ENCODE data around the gene IGDCC3. TPM values are rescaled to one million over a fixed set of nuclear protein-coding genes. Genes with fewer than 3 reads are reported as not detected.

Gene IGDCC3
- not detected for total RNA-seq (2021; fragmentation: NEBNext Ultra II Directional; extraction: Animal tissue kit (Norgen Biotek cat#: 25700))
- long read RNA-seq, result 0 reads

- DNase-seq, result no peak
- Mint-ChIP-seq H3K4me3 (peak within 1 kb of the TSS; percentile 68), H3K36me3 (ENCODE audit: low read depth) (no peaks in the 10 kb centered on the region), H3K4me1 (ENCODE audit: low read depth) (peaks cover 23% of the 10 kb centered on the region), H3K9me3 (no peaks in the 10 kb centered on the region), H3K27ac (no peak within 1 kb of the TSS), H3K27me3 (ENCODE audit: insufficient read depth) (peaks cover 63% of the 10 kb centered on the region)
- TF ChIP-seq CTCF (IDR thresholded peaks at IDR 0.05), result no peak
Observed at GRCh38 chr15:65377976-65378366, at the start of gene IGDCC3. TSS of gene IGDCC3 (minus strand) at chr15:65378002. CDS start at chr15:65377788, 214 bp downstream.

DNA sequence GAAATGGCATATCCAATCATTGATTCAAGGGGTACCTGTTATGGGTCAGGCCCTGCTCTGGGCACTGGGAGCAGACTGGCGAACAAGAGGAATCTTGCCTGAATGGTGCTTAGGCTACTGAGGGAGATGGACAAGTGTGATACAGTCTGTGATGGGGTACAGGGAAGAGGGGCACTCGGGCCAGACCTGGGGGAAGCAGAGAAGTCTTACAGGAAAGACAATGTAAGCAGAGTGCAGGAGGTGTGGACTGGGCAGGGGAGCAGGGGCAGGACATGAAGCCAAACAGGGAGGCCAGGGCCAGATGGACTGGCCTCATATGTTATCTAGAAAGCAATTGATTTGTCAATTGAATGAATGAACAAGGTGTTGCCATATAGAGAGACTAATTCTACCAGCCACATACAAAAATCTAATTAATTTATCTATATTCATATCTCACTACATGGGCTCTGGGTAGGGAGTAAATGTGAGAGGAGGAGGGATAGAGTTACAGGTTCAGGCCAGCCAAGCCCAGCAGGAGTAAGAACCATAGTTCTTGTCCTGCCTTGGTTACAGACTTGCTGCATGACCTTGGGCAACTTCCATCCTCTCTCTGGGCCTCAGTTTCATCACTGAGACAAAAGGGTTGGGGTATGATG is 48.5 kb upstream of the IGDCC3 start:
- no peak for DNase-seq
- peaks cover 51% of the 10 kb centered on the region for H3K27me3 Mint-ChIP-seq (ENCODE audit: insufficient read depth)
- no peak for TF ChIP-seq CTCF (IDR thresholded peaks at IDR 0.05)
- no peaks in the 10 kb centered on the region for H3K9me3 Mint-ChIP-seq
- peaks cover 13% of the 10 kb centered on the region for H3K4me1 Mint-ChIP-seq (ENCODE audit: low read depth)
- H3K27ac Mint-ChIP-seq, result no peak overlapping the region
- H3K36me3 Mint-ChIP-seq (ENCODE audit: low read depth), result no peaks in the 10 kb centered on the region
- H3K4me3 Mint-ChIP-seq, result no peak overlapping the region

DNA sequence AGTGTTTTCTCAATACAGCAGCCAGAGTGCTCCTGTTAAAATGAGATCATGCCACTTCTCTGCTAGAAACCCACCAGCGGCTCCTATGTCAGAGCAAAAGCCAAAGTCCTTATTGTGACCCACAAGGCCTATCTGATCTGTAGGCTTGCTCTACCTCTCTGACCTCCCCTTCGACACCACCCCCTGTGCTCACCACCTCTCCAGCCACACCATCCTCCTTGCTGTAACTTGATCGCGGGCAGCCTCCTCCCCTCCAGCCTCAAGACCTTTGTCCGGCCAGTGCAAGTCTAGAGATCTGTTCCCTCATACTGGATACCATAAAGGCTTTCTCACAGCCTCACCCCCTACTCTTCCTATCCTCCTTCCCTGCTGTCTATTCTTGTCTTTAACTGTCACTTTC is 46.9 kb upstream of the IGDCC3 start:
- no peaks in the 10 kb centered on the region for H3K9me3 Mint-ChIP-seq
- no peak overlapping the region for H3K27ac Mint-ChIP-seq
- no peak for DNase-seq
- TF ChIP-seq CTCF (IDR thresholded peaks at IDR 0.05), result no peak
- peaks cover 5% of the 10 kb centered on the region; the same call in 1 of the 2 replicates for H3K36me3 Mint-ChIP-seq (ENCODE audit: low read depth)
- peaks cover 42% of the 10 kb centered on the region for H3K27me3 Mint-ChIP-seq (ENCODE audit: insufficient read depth)
- peaks cover 25% of the 10 kb centered on the region for H3K4me1 Mint-ChIP-seq (ENCODE audit: low read depth)
- no peak overlapping the region for H3K4me3 Mint-ChIP-seq

GRCh38 chr15:65423976-65424679 is 46.3 kb upstream of the IGDCC3 start:
- Mint-ChIP-seq H3K9me3 (no peaks in the 10 kb centered on the region), H3K4me3 (peak overlapping the region; percentile 11; the same call in 1 of the 2 replicates), H3K36me3 (ENCODE audit: low read depth) (peaks cover 5% of the 10 kb centered on the region; the same call in 1 of the 2 replicates), H3K27me3 (ENCODE audit: insufficient read depth) (peaks cover 45% of the 10 kb centered on the region), H3K27ac (no peak overlapping the region), H3K4me1 (ENCODE audit: low read depth) (peaks cover 25% of the 10 kb centered on the region)
- DNase-seq, result no peak
- TF ChIP-seq CTCF (IDR thresholded peaks at IDR 0.05), result no peak

- TF ChIP-seq CTCF (IDR thresholded peaks at IDR 0.05), result no peak
- H3K4me3 Mint-ChIP-seq, result peak overlapping the region; percentile 82
- no peaks in the 10 kb centered on the region for H3K9me3 Mint-ChIP-seq
- peaks cover 5% of the 10 kb centered on the region; the same call in 1 of the 2 replicates for H3K36me3 Mint-ChIP-seq (ENCODE audit: low read depth)
- H3K4me1 Mint-ChIP-seq (ENCODE audit: low read depth), result peaks cover 25% of the 10 kb centered on the region
- no peak overlapping the region for H3K27ac Mint-ChIP-seq
- no peak for DNase-seq
- peaks cover 52% of the 10 kb centered on the region for H3K27me3 Mint-ChIP-seq (ENCODE audit: insufficient read depth)
Observed at GRCh38 chr15:65423150-65423975, 45.6 kb upstream of the IGDCC3 start.

Data from HFFc6 (cell line).